ENCODE data around the gene TFF1.

TFF1 gene

GRCh38 chr21:42313501-42313969 lies 52.8 kb downstream of the TFF1 start (continued):
- no peak for TF ChIP-seq ZNF8 (CRISPR knock-in tag; IDR thresholded peaks at IDR 0.05)
- no peak for TF ChIP-seq ZNF565 (CRISPR knock-in tag; conservative IDR thresholded peaks at IDR 0.05; ENCODE audit: low read depth)
- TF ChIP-seq TCF4 (CRISPR knock-in tag; IDR thresholded peaks at IDR 0.05; ENCODE audit: borderline replicate concordance), result no peak
- no peak for TF ChIP-seq ESRRG (CRISPR knock-in tag; IDR thresholded peaks at IDR 0.05)
- TF ChIP-seq CSDC2 (CRISPR knock-in tag; IDR thresholded peaks at IDR 0.05), result no peak
- no peak for TF ChIP-seq OSR1 (CRISPR knock-in tag; IDR thresholded peaks at IDR 0.05)
- no peak for TF ChIP-seq ZFP30 (CRISPR knock-in tag; IDR thresholded peaks at IDR 0.05)
- no peak for TF ChIP-seq ARNTL (CRISPR knock-in tag; IDR thresholded peaks at IDR 0.05; ENCODE audit: borderline replicate concordance, low read depth)
- no peak for TF ChIP-seq CREB5 (CRISPR knock-in tag; IDR thresholded peaks at IDR 0.05; ENCODE audit: low read depth)
- TF ChIP-seq ZC3H10 (CRISPR knock-in tag; IDR thresholded peaks at IDR 0.05), result no peak
- no peak for TF ChIP-seq PPARA (CRISPR knock-in tag; IDR thresholded peaks at IDR 0.05; ENCODE audit: borderline replicate concordance)
- no peak for TF ChIP-seq GLIS3 (CRISPR knock-in tag; IDR thresholded peaks at IDR 0.05)
- TF ChIP-seq ZFP3 (CRISPR knock-in tag; IDR thresholded peaks at IDR 0.05), result no peak

- TF ChIP-seq TSHZ2 (CRISPR knock-in tag; IDR thresholded peaks at IDR 0.05) (no peak), OSR1 (CRISPR knock-in tag; IDR thresholded peaks at IDR 0.05) (no peak), CSRNP3 (CRISPR knock-in tag; IDR thresholded peaks at IDR 0.05) (no peak), ZFP30 (CRISPR knock-in tag; IDR thresholded peaks at IDR 0.05) (no peak)
- no peak for ATAC-seq
Measured at GRCh38 chr21:42312626-42313104, 53.7 kb downstream of the TFF1 start.

Measured in SK-N-SH treated with all-trans-retinoic acid at 6 μM for 48 hours (cell line).